ENCODE data around the gene DNASE2B.

Gene DNASE2B

GRCh38 chr1:84376000-84376910, 22.0 kb upstream of the DNASE2B start:
- DNase-seq = no peak

GRCh38 chr1:84377480-84378095, 20.7 kb upstream of the DNASE2B start:
- DNase-seq = no peak

GRCh38 chr1:84379138-84379916, 19.0 kb upstream of the DNASE2B start:
- no peak for DNase-seq

DNA sequence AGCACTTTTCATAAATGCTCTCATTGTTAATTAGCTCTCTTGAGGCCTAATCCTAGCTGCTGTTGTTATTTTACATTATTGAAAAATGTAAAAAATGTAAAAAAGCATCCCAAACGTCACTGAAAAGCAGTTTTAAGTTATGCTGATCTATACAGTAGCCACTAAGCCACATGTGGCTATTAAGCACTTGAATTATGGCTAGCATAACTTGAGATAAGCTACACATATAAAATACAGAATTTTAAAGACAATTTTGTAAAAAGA, 18.4 kb upstream of the DNASE2B start:
- no peak for DNase-seq

GRCh38 chr1:84382127-84382526, 16.2 kb upstream of the DNASE2B start:
- DNase-seq = no peak

GRCh38 chr1:84385347-84385746, 12.9 kb upstream of the DNASE2B start:
- DNase-seq = no peak

- DNase-seq = no peak
Measured at GRCh38 chr1:84386716-84387479, 11.4 kb upstream of the DNASE2B start.

DNA sequence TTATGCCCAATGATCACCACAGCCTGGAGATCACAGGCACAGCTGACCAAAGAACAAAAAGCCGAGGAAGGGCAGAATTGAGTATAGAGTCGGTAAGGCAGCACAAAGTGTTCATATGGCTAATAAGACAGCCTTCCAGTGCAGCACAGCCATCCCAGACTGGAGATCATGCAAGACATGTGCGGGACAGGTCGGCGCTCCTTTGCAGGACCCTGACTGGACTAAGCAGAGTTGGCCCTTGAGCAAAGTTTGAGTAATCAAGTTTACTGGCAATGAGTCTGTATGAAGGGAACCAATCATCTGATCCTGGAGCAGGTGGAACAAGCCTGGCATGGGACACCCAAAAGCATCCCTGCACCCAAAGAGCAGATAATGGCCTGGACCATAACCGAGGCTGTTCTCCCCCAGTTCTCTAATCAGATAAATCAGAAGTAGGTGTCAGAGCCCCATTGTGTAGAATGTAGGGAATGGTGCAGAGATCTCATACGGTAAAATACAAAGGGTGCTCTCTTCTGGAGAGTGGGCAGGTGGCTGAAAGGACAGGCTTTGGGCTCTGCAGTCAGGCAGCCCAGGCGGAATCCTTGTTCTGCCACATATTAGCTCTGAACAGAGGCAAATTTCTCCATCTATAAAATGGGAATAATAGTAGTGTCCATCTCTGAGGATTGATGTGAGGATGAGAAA, 10.7 kb upstream of the DNASE2B start:
- DNase-seq = no peak

DNA sequence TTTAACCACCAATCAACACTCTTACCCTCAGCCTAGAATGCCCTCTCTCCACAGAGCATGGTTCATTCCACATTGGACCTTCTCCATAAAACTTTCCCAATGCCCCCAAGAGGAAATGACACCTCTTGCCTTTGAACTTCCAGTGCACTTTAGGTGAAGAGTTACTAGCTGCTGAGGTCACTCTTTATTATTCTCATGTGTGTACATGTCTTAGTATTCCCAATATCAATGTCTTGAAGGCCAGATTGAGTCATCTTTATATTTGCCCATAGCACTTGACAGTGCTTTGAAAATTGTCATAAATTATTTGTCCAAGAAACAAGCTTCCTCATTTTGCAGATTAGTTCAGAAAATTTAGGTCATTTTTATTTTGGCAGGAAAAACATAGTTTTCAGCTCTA, 8.1 kb upstream of the DNASE2B start:
- DNase-seq = no peak

- no peak for DNase-seq
Measured at GRCh38 chr1:84401156-84401555, 2.9 kb downstream of the DNASE2B start.

DNA sequence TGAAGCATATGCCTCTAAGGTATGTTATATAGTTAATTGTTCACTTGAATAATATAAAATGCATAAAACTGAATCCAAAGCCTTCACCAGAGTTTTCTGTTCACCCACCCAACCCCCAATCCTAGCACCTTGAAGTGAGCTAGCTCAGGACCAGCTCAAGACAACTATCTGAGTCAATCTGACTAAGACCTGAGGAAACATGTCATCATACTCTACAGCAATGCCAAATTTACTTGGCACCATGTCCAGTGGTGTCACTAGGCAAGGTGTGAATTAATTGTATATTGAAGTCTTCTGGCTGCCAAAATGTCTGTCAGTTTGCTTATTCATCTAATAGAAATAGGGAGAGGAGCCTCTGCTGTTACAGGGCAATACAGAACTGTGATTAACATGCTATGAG, 3.8 kb downstream of the DNASE2B start:
- no peak for DNase-seq

GRCh38 chr1:84402501-84402900, 4.2 kb downstream of the DNASE2B start:
- DNase-seq = no peak

- no peak for DNase-seq
Measured at GRCh38 chr1:84403347-84403746, 5.1 kb downstream of the DNASE2B start.

DNA sequence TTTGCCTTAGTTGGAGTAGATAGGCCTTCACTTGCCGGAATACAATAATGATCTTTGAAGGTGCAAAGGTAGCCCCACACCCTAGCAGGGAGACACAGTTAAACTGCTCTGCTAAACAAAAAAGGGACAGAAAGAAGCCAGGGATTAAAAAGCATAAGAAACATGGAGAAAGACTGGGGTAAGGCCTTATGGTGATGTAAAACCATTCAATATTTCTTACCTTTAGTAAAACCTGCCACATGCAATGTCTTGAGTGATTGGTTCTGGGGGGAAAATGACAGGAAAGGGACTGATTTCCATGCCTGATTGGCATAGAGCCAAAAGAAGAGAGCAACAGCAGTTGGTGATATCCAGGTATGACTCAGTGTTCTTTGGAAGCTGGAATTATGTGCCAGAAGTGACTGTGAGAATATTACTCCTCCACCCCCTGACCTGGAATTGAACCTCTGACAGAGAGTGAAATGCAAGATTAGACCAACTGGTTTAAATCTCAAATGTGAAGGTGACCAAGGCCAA, 8.1 kb downstream of the DNASE2B start:
- no peak for DNase-seq

DNA sequence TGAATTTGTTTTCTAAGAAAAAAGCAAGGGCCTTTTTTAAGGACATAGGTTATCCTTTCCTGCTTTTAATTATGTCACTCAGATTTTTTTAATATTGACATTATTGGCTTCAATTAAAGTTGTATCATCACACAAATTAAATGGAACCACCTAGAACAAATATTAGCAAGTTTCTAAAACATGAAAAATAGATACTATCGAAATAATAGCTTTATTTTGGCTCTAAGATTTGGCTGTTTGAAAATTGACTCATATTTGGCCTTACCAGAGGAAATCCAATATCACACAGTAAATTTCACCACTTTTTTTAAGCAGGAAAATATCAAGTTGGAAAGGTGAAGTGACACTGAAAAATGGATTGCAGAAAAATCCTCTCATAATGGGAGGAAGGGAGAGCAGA, 9.2 kb downstream of the DNASE2B start:
- no peak for DNase-seq

- DNase-seq = no peak
Measured at GRCh38 chr1:84407958-84408422, 9.7 kb downstream of the DNASE2B start.

GRCh38 chr1:84409888-84410287, 11.6 kb downstream of the DNASE2B start:
- no peak for DNase-seq

GRCh38 chr1:84410328-84411095, 12.2 kb downstream of the DNASE2B start:
- no peak for DNase-seq

GRCh38 chr1:84412316-84412942, 14.1 kb downstream of the DNASE2B start:
- DNase-seq = no peak

GRCh38 chr1:84415396-84415795, 17.1 kb downstream of the DNASE2B start:
- no peak for DNase-seq

- no peak for DNase-seq
Measured at GRCh38 chr1:84422909-84423308, 24.6 kb downstream of the DNASE2B start.

All from activated CD4-positive, alpha-beta T cell treated with anti-CD3 and anti-CD28 coated beads for 4 hours (primary cell).